Keratinocyte (primary cell): ENCODE results near the gene CEP126. TPM values are rescaled to one million over a fixed set of nuclear protein-coding genes. Genes with fewer than 3 reads are reported as not detected.

Experiments
- DNase-seq: peaks from one replicate; pipeline ENCODE4 v3.0.0-alpha.2; 2011; ENCODE audit warnings: low read depth, missing footprints, low spot score
- FAIRE-seq: peaks from 2 replicates; lab custom pipeline; 2011; peaks lifted over from hg19 to GRCh38; lab: Jason Lieb, UNC
- H2AFZ ChIP-seq: 2 replicates; pipeline ENCODE4 v1.6.0; 2012; ENCODE audit warnings: low read length, control low read depth, inconsistent platforms; ENCODE audit not compliant: control insufficient read depth
- H3K27ac ChIP-seq: 2 replicates; pipeline ENCODE4 v1.5.1; 2011; ENCODE audit warnings: low read length; ENCODE audit not compliant: control insufficient read depth, insufficient read depth
- H3K27me3 ChIP-seq: 3 replicates; pipeline ENCODE4 v1.6.0; 2011; ENCODE audit warnings: low read length; ENCODE audit not compliant: control insufficient read depth, insufficient read depth; ENCODE audit errors: extremely low read depth
- H3K36me3 ChIP-seq, 2 experiments: 2 replicates in 1 of 2; 3 replicates in 1 of 2; pipeline ENCODE4 v1.5.1; 2011; ENCODE audit warnings: low read length in 2 of 2, mild to moderate bottlenecking in 1 of 2; ENCODE audit not compliant: control insufficient read depth in 2 of 2, insufficient read depth in 2 of 2; ENCODE audit errors: extremely low read depth in 1 of 2
- H3K4me1 ChIP-seq: 3 replicates; pipeline ENCODE4 v1.5.1; 2011; ENCODE audit warnings: low read length; ENCODE audit not compliant: control insufficient read depth, insufficient read depth; ENCODE audit errors: extremely low read depth
- H3K4me2 ChIP-seq: 3 replicates; pipeline ENCODE4 v1.6.0; 2011; ENCODE audit warnings: low read depth, low read length; ENCODE audit not compliant: control insufficient read depth, insufficient read depth; ENCODE audit errors: extremely low read depth
- H3K4me3 ChIP-seq, 3 experiments: fragments of 200-600 bp in 1 of 3; sonication (generic) in 1 of 3; 2 replicates in 2 of 3; 3 replicates in 1 of 3; pipeline ENCODE4 v1.5.1; 2011 to 2016; ENCODE audit warnings: low read length in 3 of 3, mild to moderate bottlenecking in 3 of 3, control low read depth in 2 of 3, inconsistent platforms in 1 of 3, low read depth in 1 of 3, mixed read lengths in 1 of 3, mixed run types in 1 of 3, moderate library complexity in 1 of 3; ENCODE audit not compliant: control insufficient read depth in 2 of 3, insufficient read depth in 2 of 3; ENCODE audit errors: extremely low read depth in 1 of 3
- H3K79me2 ChIP-seq: 2 replicates; pipeline ENCODE4 v1.6.0; 2012; ENCODE audit warnings: low read length; ENCODE audit not compliant: control insufficient read depth, insufficient read depth
- H3K9ac ChIP-seq: 3 replicates; pipeline ENCODE4 v1.6.0; 2011; ENCODE audit warnings: low read length; ENCODE audit not compliant: control insufficient read depth, insufficient read depth; ENCODE audit errors: extremely low read depth
- H3K9me1 ChIP-seq: 3 replicates; pipeline ENCODE4 v1.6.0; 2011; ENCODE audit warnings: low read length; ENCODE audit not compliant: control insufficient read depth, insufficient read depth; ENCODE audit errors: extremely low read depth
- H3K9me3 ChIP-seq: 2 replicates; pipeline ENCODE4 v1.5.1; 2012; ENCODE audit warnings: low read depth, low read length; ENCODE audit not compliant: control insufficient read depth
- H4K20me1 ChIP-seq: 3 replicates; pipeline ENCODE4 v1.6.0; 2011; ENCODE audit warnings: low read length; ENCODE audit not compliant: control insufficient read depth, insufficient read depth; ENCODE audit errors: extremely low read depth
- EZH2 ChIP-seq: IDR thresholded peaks from one replicate; pipeline ENCODE4 v1.6.1; 2012; ENCODE audit warnings: inconsistent platforms, mild to moderate bottlenecking, low read length, moderate library complexity
- dilution Hi-C: fragments of 300-500 bp; cut with MboI; formaldehyde crosslinking; loops from one replicate; pipeline ENCODE4 v1.7.0; 2020; ENCODE audit warnings: low sequenced_read_pairs; ENCODE audit not compliant: extremely low pct_ligation_motif_present
- polyA plus RNA-seq, 5 experiments: library from polyadenylated mRNA; depleted of rRNA in 3 of 5; stranded (reverse) in 3 of 5; stranded (forward) in 1 of 5; unstranded in 1 of 5; fragments of >200 nt; gene quantifications; 1 replicate in 1 of 5; 2 replicates in 3 of 5; 3 replicates in 1 of 5; pipeline versions ENCODE4 v1.2.1 to v1.2.3, GENCODE V29; 2011 to 2012; ENCODE audit warnings: missing spikeins in 2 of 5, low read depth in 1 of 5, low replicate concordance in 1 of 5
- TF ChIP-seq, protein P1 (sequence below), 3 experiments: IDR thresholded peaks in 1 of 3; conservative IDR thresholded peaks in 1 of 3; optimal IDR thresholded peaks in 1 of 3; 2 replicates in 2 of 3; 3 replicates in 1 of 3; pipeline versions ENCODE3 to v1.5.1; 2011; ENCODE audit warnings: low read length in 3 of 3, mild to moderate bottlenecking in 3 of 3, moderate library complexity in 2 of 3, control low read depth in 1 of 3, inconsistent platforms in 1 of 3; ENCODE audit not compliant: insufficient read depth in 2 of 3; ENCODE audit errors: extremely low read depth in 1 of 3

The CEP126 gene
- polyA plus RNA-seq, 1 donor (not counting 4 experiments of a cell fraction or from before 2014, with no cell fraction given) = 3.4 TPM

DNA sequence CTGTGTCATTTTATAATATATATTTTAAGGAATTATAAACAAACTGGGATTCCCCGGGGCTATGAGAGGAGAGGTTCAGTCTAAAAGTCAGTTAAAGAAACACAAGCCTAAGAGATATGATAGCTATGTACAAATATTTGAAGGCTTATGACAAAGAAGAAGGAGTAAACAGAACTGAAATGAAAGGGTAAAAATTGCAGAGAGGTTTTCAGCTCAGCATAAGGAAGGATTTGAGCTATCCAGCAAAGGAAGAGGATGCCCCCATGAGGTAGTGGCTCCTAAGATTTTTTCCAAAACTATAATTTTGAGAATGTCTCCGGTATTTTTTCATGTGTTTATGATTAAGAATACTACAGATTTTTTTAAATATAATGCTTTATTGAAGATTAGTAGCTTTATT lies 59.4 kb downstream of the CEP126 start:
- Histone ChIP-seq H3K9me3 (no peaks in the 10 kb centered on the region), H3K27ac (no peak overlapping the region), H3K27me3 (no peaks in the 10 kb centered on the region), H3K4me1 (no peaks in the 10 kb centered on the region), H3K79me2 (no peaks in the 10 kb centered on the region), H3K36me3 (no peaks in the 10 kb centered on the region), H2AFZ (no peak overlapping the region), H4K20me1 (no peaks in the 10 kb centered on the region), H3K4me3 (no peak overlapping the region), H3K9me1 (no peaks in the 10 kb centered on the region), H3K9ac (no peak overlapping the region), H3K4me2 (no peak overlapping the region)
- no peak for FAIRE-seq
- dilution Hi-C loops = no loop called here
- TF ChIP-seq EZH2 = no peak
- TF ChIP-seq, protein P1, sequence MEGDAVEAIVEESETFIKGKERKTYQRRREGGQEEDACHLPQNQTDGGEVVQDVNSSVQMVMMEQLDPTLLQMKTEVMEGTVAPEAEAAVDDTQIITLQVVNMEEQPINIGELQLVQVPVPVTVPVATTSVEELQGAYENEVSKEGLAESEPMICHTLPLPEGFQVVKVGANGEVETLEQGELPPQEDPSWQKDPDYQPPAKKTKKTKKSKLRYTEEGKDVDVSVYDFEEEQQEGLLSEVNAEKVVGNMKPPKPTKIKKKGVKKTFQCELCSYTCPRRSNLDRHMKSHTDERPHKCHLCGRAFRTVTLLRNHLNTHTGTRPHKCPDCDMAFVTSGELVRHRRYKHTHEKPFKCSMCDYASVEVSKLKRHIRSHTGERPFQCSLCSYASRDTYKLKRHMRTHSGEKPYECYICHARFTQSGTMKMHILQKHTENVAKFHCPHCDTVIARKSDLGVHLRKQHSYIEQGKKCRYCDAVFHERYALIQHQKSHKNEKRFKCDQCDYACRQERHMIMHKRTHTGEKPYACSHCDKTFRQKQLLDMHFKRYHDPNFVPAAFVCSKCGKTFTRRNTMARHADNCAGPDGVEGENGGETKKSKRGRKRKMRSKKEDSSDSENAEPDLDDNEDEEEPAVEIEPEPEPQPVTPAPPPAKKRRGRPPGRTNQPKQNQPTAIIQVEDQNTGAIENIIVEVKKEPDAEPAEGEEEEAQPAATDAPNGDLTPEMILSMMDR (optimal IDR thresholded peaks at IDR 0.05 in 1 of 3, IDR thresholded peaks at IDR 0.05 in 1 of 3, conservative IDR thresholded peaks at IDR 0.05 in 1 of 3; ENCODE audit: extremely low read depth in 1 of 3, insufficient read depth in 2 of 3, low read length in 3 of 3) = no peak
- DNase-seq = no peak

DNA sequence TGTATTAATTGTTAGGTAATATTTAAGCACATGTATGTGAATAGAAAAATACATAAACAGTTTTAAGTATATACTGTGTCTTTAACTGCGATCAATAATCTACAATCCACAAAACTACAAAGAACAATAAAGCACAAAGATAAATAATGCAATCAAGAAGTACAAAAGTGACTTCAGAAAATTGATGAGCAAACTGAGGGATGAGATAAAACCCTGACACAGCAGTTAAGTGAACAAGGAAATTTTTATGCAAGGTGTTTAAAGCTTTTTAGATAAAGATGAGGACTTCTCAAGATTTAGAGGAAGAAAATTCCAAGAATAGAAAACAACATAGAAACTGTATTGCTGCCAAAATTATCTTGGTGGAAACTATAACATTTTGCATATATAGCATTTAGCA lies 60.0 kb downstream of the CEP126 start:
- Histone ChIP-seq H4K20me1 (no peaks in the 10 kb centered on the region), H3K79me2 (no peaks in the 10 kb centered on the region), H3K4me1 (no peaks in the 10 kb centered on the region), H3K9me1 (no peaks in the 10 kb centered on the region), H3K9me3 (no peaks in the 10 kb centered on the region), H3K36me3 (no peaks in the 10 kb centered on the region), H3K4me3 (no peak overlapping the region), H2AFZ (no peak overlapping the region), H3K4me2 (no peak overlapping the region), H3K27ac (no peak overlapping the region), H3K27me3 (no peaks in the 10 kb centered on the region), H3K9ac (no peak overlapping the region)
- FAIRE-seq = no peak
- DNase-seq = no peak
- dilution Hi-C loops = no loop called here
- TF ChIP-seq, protein P1 (optimal IDR thresholded peaks at IDR 0.05 in 1 of 3, IDR thresholded peaks at IDR 0.05 in 1 of 3, conservative IDR thresholded peaks at IDR 0.05 in 1 of 3; ENCODE audit: extremely low read depth in 1 of 3, insufficient read depth in 2 of 3, low read length in 3 of 3) = no peak
- TF ChIP-seq EZH2 = no peak
